MG63 (cell line): ENCODE data around the gene ADAMTS15. TPM values are rescaled to one million over a fixed set of nuclear protein-coding genes. Genes with fewer than 3 reads are reported as not detected.

Experiments
- DNase-seq: peaks from one replicate; pipeline ENCODE4 v3.0.0-alpha.2; 2020
- H3K27me3 ChIP-seq: fragments of 250-450 bp; sonication (Bioruptor Pico); 2 replicates; pipeline ENCODE4 v1.5.1; 2020; ENCODE audit warnings: mild to moderate bottlenecking, moderate library complexity
- H3K36me3 ChIP-seq: fragments of 250-450 bp; sonication (Bioruptor Pico); 2 replicates; pipeline ENCODE4 v1.5.1; 2020; ENCODE audit warnings: mild to moderate bottlenecking, moderate library complexity
- H3K4me3 ChIP-seq: fragments of 250-450 bp; sonication (Bioruptor Pico); 2 replicates; pipeline ENCODE4 v1.5.1; 2020; ENCODE audit warnings: mild to moderate bottlenecking, moderate library complexity
- H3K9me3 ChIP-seq: fragments of 250-450 bp; sonication (Bioruptor Pico); 2 replicates; pipeline ENCODE4 v1.5.1; 2020; ENCODE audit warnings: mild to moderate bottlenecking, moderate library complexity
- total RNA-seq: library from RNA; depleted of rRNA; stranded (reverse); fragments of >200 nt; shearing (Covaris generic); gene quantifications from 2 replicates; pipeline ENCODE4 v1.2.3, GENCODE V29; 2014; ENCODE audit warnings: low replicate concordance

The ADAMTS15 gene
- total RNA-seq, 1 experiment from 2014 or later = 1.2 TPM

- Histone ChIP-seq H3K9me3 (no peaks in the 10 kb centered on the region), H3K4me3 (no peak overlapping the region)
- peak; percentile 34 for DNase-seq
Observed at GRCh38 chr11:130414107-130415080, 34.1 kb upstream of the ADAMTS15 start.

GRCh38 chr11:130415731-130416529 lies 32.5 kb upstream of the ADAMTS15 start:
- H3K27me3 ChIP-seq = no peaks in the 10 kb centered on the region
- no peak overlapping the region for H3K4me3 ChIP-seq
- DNase-seq = no peak
- no peaks in the 10 kb centered on the region for H3K36me3 ChIP-seq
- no peaks in the 10 kb centered on the region for H3K9me3 ChIP-seq

More at GRCh38 chr11:130414107-130415080, 34.1 kb upstream of the ADAMTS15 start:
- Histone ChIP-seq H3K27me3 (no peaks in the 10 kb centered on the region), H3K36me3 (no peaks in the 10 kb centered on the region)

GRCh38 chr11:130416530-130416882 lies 31.9 kb upstream of the ADAMTS15 start:
- Histone ChIP-seq H3K9me3 (no peaks in the 10 kb centered on the region), H3K27me3 (no peaks in the 10 kb centered on the region), H3K36me3 (no peaks in the 10 kb centered on the region), H3K4me3 (no peak overlapping the region)
- DNase-seq = no peak

- no peak overlapping the region for H3K4me3 ChIP-seq
- DNase-seq = no peak
- H3K27me3 ChIP-seq = no peaks in the 10 kb centered on the region
- H3K36me3 ChIP-seq = no peaks in the 10 kb centered on the region
- H3K9me3 ChIP-seq = no peaks in the 10 kb centered on the region
Observed at GRCh38 chr11:130416906-130417305, 31.5 kb upstream of the ADAMTS15 start.

GRCh38 chr11:130418210-130418609 lies 30.2 kb upstream of the ADAMTS15 start:
- H3K4me3 ChIP-seq = no peak overlapping the region
- no peaks in the 10 kb centered on the region for H3K9me3 ChIP-seq
- DNase-seq = no peak
- H3K27me3 ChIP-seq = no peaks in the 10 kb centered on the region; the same call in 1 of the 2 replicates
- no peaks in the 10 kb centered on the region for H3K36me3 ChIP-seq

- Histone ChIP-seq H3K9me3 (no peaks in the 10 kb centered on the region), H3K4me3 (no peak overlapping the region), H3K36me3 (no peaks in the 10 kb centered on the region), H3K27me3 (no peaks in the 10 kb centered on the region; the same call in 1 of the 2 replicates)
- peak; percentile 88 for DNase-seq
Observed at GRCh38 chr11:130418756-130419155, 29.7 kb upstream of the ADAMTS15 start.

GRCh38 chr11:130420478-130421198 lies 27.8 kb upstream of the ADAMTS15 start:
- Histone ChIP-seq H3K27me3 (no peaks in the 10 kb centered on the region; the same call in 1 of the 2 replicates), H3K36me3 (no peaks in the 10 kb centered on the region), H3K9me3 (no peaks in the 10 kb centered on the region), H3K4me3 (no peak overlapping the region)
- DNase-seq = peak; percentile 20

- Histone ChIP-seq H3K4me3 (no peak overlapping the region), H3K9me3 (no peaks in the 10 kb centered on the region), H3K27me3 (peaks cover 1% of the 10 kb centered on the region; the same call in 1 of the 2 replicates), H3K36me3 (no peaks in the 10 kb centered on the region)
- no peak for DNase-seq
Observed at GRCh38 chr11:130421199-130421585, 27.3 kb upstream of the ADAMTS15 start.

GRCh38 chr11:130421697-130422096 lies 26.7 kb upstream of the ADAMTS15 start:
- peaks cover 6% of the 10 kb centered on the region for H3K27me3 ChIP-seq

GRCh38 chr11:130422251-130422995 lies 26.0 kb upstream of the ADAMTS15 start:
- peaks cover 12% of the 10 kb centered on the region for H3K27me3 ChIP-seq

More at GRCh38 chr11:130421697-130422096, 26.7 kb upstream of the ADAMTS15 start:
- no peaks in the 10 kb centered on the region for H3K36me3 ChIP-seq
- H3K9me3 ChIP-seq = no peaks in the 10 kb centered on the region
- no peak for DNase-seq
- H3K4me3 ChIP-seq = no peak overlapping the region

GRCh38 chr11:130423541-130424142 lies 24.8 kb upstream of the ADAMTS15 start:
- Histone ChIP-seq H3K36me3 (no peaks in the 10 kb centered on the region), H3K27me3 (peaks cover 19% of the 10 kb centered on the region), H3K4me3 (no peak overlapping the region), H3K9me3 (no peaks in the 10 kb centered on the region)
- DNase-seq = no peak

More at GRCh38 chr11:130422251-130422995, 26.0 kb upstream of the ADAMTS15 start:
- no peaks in the 10 kb centered on the region for H3K9me3 ChIP-seq
- no peaks in the 10 kb centered on the region for H3K36me3 ChIP-seq
- no peak for DNase-seq
- H3K4me3 ChIP-seq = no peak overlapping the region

- H3K4me3 ChIP-seq = no peak overlapping the region
- H3K9me3 ChIP-seq = no peaks in the 10 kb centered on the region
- DNase-seq = no peak
- H3K27me3 ChIP-seq = peaks cover 28% of the 10 kb centered on the region
- H3K36me3 ChIP-seq = no peaks in the 10 kb centered on the region
Observed at GRCh38 chr11:130424613-130425140, 23.8 kb upstream of the ADAMTS15 start.

GRCh38 chr11:130425156-130425555 lies 23.3 kb upstream of the ADAMTS15 start:
- no peak for DNase-seq

GRCh38 chr11:130426223-130426836 lies 22.1 kb upstream of the ADAMTS15 start:
- Histone ChIP-seq H3K9me3 (no peaks in the 10 kb centered on the region), H3K27me3 (peaks cover 31% of the 10 kb centered on the region), H3K36me3 (no peaks in the 10 kb centered on the region), H3K4me3 (no peak overlapping the region)
- DNase-seq = no peak

More at GRCh38 chr11:130425156-130425555, 23.3 kb upstream of the ADAMTS15 start:
- Histone ChIP-seq H3K4me3 (no peak overlapping the region), H3K36me3 (no peaks in the 10 kb centered on the region), H3K27me3 (peaks cover 31% of the 10 kb centered on the region), H3K9me3 (no peaks in the 10 kb centered on the region)

- peaks cover 31% of the 10 kb centered on the region for H3K27me3 ChIP-seq
- no peaks in the 10 kb centered on the region for H3K36me3 ChIP-seq
- no peak for DNase-seq
- H3K4me3 ChIP-seq = no peak overlapping the region
- H3K9me3 ChIP-seq = no peaks in the 10 kb centered on the region
Observed at GRCh38 chr11:130426837-130427341, 21.6 kb upstream of the ADAMTS15 start.
